ENCODE measurements around the gene COPS6.

Gene COPS6

DNA sequence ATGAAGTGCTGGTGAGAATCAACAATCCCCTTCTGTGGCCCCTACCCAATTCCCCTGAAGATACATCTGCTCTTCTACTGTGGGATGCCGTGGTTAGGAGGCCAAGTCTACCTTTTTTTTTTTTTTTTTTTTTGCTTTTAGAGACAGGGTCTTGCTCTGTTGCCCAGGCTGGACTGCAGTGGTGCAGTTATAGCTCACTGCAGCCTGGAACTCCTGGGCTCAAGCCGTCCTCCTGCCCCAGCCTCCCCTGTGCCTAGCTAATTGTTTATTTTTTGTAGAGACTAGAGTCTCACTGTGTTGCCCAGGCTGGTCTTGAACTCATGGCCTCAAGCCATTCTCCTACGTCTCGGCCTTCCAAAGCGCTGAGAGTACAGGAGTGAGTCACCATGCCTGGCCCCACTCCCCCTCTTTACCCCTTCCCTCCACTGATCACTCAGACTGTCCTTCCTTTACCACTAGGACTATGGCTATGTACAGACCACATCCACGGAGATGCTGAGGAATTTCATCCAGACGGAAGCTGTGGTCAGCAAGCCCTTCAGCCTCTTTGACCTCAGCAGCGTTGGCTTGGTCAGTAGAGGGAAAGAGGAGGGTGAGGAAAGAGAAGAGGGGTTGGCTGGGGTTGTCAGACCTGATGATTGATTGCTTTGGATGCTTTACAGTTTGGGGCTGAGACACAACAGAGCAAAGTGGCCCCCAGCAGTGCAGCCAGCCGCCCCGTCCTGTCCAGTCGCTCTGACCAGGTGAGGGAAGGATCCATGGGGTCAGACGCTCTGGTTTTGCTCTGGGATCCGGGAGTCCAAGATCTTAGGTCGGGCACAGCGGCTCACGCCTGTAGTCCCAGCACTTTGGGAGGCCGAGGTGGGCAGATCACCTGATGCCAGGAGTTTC lies 14.4 kb downstream of the COPS6 start:
- DNase-seq = peak; percentile 99

DNA sequence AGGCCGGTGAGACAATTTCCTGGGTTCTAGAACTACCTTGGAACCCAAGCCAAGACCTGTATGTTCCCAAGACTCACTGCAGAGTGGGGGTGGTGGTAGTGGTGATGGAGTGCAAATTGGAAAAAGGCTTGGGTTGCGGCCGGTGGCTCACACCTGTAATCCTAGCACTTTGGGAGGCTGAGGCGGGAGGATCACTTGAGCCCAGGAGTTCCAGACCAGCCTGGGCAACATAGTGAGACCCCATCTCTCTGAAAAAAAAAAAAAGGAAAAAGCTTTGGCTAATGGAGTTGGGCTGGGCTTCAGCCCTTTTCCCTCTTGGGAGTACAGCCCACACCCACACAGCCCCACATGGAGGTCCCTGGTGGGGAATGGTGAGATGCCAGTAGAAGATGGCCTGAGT lies 16.8 kb downstream of the COPS6 start:
- DNase-seq = no peak

DNA sequence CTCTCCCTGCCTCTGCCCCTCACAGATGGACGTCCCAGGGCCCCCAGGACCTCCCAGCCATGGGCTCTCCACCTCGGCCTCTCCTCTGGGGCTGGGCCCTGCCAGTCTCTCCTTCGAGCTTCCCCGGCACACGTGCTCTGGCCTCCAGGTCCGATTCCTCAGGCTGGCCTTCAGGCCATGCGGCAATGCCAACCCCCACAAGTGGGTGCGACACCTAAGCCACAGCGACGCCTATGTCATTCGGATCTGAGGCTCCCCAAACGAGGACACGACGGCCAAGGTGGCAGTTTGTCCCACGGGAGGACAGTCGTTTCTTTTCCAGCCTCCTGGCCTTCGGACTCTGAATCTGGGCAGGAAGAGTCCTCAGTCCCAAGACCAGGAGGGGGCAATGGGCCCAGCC lies 17.9 kb downstream of the COPS6 start:
- no peak for DNase-seq

DNA sequence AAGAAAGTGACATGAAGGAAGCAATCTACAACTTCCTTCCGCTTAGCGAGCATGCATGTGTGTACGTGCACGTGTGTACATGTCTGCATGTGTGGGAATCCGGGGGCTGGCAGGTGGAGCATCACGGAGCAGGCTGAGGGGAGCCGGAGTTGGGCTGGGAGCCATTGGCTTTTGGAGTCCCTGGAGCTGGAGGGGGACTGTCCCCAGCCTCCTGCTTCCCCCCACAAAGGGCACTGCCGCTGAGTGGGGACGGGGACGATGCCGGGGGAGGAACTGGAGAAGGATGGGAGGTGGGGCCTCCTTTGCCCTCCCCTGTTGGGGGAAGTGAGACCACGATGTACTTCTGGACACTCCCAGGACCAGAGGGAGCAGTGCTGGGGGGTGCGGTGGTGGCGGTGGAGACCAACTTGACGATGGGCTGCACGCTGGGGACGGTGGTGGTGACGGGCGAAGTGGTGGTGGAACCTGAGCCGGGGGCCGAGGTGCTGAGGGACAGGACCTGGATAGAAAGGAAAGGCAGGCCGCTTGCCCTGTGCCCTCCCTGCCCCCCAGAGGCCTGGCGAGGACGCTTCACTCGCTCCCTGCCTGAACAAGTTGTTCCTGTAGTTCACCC lies 18.5 kb downstream of the COPS6 start:
- no peak for DNase-seq

DNA sequence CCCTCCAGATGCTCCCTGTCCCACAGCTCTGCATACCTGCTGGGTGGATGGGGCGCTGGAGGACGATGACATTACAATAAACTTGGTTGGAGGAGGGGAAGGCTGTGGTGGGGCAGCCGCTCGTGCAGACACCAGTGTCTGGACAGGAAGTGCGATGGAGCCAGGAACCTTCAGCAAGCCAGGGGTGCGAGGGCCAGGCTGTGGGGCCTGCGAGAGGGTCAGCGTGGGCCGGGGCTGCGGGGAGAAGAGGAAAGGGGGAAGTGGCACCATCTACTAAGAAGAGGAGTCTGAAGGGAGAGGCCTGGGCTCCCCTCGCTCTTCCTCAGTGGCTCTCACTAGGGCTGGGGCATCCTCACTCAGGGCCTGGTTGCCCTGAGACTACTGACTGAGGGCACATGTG lies 19.1 kb downstream of the COPS6 start:
- no peak for DNase-seq

DNA sequence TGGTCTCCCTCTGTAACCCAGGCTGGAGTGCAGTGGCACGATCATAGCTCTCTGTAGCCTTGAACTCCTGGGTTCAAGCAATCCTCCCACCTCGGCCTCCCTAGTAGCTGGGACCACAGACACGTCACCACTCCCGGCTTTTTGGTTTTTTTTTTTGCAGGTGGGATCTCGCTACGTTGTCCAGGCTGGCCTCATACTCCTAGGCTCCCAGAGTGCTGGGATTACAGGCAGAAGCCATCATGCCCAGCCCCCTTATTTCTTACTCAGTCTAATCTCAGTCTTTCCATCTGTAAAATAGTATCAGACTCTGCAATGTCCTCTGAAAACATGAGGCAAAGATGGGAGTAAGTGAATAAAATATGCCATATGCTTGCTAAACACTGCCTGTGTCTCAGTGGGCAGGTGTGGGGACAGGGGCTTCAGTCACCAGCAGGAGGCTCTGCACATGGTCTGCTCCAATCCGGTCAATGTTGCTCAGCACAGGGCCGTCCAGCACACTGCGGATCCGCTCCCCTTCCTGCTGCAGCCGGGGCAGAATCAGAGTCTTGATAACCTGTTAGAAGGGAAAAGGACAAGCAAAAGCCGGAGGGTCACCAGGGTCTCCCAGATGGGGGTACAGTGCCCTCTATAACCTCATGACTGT lies 20.9 kb downstream of the COPS6 start:
- no peak for DNase-seq

DNA sequence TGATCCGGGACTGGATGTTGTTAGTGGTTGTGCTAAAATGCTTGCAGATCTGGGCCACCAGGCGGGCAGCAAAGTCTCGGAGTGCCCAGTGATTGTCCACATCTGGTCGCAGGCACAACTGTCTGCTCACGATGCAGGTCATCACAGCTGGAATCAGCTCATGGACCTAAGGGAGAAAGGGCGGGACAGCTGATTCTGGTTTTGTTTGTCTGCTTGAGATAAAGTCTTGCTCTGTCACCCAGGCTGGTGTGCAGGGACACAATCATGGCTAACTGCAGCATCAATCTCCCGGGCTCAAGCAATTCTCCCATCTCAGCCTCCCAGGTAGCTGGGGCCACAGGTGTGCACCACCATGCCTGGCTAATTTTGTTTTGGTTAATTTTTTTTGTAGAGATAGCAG lies 22.4 kb downstream of the COPS6 start:
- no peak for DNase-seq

DNA sequence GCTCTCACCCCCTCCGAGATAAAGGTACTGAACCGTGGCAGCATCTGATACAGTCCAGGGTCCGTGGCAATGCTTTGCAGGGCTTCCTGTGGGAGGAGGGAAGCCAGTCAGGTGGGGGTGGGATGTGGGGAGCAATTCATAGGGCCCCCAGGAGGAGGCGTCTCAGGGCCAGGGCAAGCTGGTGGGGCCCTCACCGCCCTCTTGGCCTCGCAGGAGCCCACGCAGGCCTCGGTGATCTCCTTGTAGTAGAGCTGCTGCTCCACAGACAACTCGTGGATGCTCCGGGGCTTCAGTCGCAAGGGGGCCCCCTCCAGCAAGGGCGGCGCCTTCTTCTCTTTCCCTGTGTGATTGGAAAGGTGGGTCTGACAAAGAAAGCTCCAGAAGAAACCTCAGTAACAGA lies 23.1 kb downstream of the COPS6 start:
- DNase-seq = no peak

DNA sequence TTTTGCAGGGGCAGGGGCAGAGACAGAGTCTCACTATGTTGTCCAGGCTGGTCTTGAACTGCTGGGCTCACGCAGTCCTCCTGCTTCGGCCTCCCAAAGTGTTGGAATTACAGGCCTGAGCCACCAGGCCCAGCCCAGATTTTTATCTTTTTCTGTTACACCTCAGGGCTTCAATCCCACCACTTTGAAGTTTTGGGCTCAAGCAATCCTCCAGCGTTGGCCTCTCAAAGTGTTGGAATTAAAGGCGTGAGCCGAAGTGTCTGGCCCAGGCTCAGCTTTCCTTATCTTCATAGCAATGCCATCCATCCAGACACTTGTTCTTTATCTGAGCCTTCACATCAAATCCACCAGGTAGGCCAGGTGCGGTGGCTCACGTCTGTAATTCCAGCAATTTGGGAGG lies 26.3 kb downstream of the COPS6 start:
- no peak for DNase-seq

DNA sequence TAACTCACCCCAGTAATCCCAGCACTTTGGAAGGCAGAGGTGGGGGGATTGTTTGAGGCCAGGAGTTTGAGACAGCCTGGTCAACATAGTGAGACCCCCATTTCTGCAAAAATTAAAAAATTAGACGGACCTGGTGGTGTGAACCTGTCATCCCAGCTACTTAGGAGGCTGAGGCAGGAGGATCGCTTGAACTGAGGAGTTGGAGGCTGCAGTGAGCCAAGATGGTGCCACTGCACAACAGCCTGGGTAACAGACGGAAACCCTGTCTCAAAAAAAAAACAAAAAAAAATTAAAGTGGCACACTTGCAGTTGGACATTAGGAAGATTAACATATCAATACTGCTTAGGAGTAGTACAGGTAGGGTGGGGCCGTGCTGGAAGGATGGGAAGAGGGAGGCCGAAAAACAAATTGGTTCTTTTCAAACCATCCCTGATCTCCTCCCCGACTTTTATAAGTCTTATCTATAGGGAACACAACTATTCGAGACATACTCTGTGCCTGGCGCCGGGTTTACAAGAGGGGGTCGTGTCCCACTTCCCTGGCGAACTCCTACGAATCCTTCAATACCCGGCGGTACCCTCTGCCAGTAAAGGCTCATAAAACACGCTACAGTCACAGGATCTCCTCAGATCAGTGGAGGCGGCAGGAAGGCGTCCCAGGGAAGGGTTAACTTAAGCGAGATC lies 29.8 kb downstream of the COPS6 start:
- no peak for DNase-seq

DNA sequence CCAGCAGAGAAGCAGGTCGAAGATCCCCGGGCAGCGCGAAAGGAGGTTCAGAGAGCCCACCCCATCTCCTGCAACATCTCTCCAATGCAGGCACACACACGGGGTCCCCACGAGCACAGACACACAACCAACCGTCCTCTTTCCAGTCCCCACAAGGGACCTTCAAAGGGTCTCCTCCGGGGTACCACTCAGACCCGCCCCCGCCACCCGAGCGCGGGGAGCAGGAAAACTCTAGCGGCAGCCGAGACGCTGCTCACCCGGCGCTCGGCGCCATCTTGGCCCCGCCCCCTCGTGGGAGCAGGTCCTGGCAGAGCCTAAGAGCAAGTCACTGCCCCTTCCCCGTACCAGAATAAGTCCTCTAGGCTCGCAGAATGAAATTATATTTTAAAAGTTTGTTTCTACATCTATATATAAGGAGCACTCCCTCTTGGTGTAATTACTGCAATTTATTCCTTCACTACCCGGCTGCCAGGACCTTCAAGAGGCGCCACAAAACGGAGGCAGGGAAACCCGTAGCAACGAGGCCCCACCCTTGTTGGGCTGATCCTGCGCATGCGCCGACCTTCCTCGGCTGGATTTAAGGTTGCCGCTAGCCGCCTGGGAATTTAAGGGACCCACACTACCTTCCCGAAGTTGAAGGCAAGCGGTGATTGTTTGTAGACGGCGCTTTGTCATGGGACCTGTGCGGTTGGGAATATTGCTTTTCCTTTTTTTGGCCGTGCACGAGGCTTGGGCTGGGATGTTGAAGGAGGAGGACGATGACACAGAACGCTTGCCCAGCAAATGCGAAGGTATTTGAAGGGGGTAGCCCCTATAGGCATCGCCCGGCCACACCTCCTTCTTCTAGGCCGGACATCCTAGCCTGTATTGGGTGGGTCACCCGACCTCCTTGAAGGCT lies 30.6 kb downstream of the COPS6 start, which contains the start of the genes CNPY4 and TAF6:
TSS of gene CNPY4 (plus strand) at position 563 of the 898 bp plus-strand sequence. CDS start at position 674, 111 bp downstream.
TSS of gene TAF6 (minus strand) at position 287 of the 898 bp plus-strand sequence. CDS start 5,149 bp downstream, outside the sequence.
- DNase-seq = peak; percentile 94

DNA sequence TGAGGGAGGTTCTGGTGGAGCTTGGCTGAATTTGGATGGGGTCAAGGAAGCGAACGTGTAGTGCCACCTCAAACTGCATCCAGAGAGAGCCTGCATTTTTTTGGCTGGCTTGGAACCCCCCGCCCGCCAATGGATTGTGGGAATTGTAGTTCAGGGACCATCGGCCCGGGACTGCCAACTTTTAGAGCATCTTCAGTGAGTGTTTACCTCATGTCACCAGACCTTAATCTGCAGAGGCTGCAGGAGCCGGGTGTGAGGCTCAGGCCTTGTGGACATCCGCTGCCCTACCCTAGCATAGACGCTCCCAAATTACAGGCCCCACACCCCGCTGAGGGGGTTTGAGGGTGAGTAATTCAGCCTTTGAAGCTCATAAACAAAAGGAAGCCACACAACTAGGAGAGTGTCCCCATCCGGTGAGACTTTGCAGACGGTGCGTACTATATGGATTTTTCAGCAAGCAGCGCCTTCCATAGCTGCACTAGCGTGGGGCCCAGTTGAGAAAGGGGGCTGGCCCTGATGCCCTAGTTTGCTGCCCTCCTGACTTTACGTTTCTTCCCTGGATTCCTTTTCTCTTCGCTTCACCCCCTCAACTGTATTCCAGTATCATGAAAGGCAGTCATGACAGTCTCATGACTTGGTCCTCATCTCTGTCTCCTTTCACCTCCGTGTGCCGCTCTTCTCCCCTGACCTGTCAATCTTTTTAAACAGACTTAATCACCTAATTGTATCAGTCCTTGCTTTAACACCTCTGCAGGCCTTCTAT lies 31.4 kb downstream of the COPS6 start:
- peak; percentile 72 for DNase-seq

DNA sequence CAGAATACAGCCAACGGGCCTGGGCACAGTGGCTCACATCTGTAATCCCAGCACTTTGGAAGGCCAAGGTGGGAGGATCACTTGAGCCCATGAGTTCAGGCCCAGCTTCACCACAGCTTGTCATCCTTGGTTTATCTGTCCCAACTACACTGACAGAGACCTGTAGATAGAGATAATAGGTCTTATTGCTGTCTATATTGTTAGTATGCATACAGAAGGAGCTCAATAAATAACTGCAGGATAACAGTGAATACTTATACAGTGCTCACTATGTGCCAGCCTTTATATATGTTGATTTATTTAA lies 31.9 kb downstream of the COPS6 start:
- DNase-seq = no peak

DNA sequence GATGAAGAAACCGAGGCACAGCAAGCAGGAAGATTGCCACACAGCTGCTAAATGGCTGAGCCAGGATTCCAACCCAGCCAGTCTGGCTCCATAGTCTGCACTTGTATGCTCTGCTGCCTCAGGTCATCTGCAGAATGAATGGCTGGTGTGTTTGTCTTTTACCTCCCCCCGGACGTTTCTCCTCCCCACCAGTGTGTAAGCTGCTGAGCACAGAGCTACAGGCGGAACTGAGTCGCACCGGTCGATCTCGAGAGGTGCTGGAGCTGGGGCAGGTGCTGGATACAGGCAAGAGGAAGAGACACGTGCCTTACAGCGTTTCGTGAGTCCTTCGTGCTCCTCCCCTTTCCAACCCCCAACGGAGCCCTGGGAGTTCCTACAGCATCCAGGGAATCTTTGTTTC lies 33.3 kb downstream of the COPS6 start:
- no peak for DNase-seq

DNA sequence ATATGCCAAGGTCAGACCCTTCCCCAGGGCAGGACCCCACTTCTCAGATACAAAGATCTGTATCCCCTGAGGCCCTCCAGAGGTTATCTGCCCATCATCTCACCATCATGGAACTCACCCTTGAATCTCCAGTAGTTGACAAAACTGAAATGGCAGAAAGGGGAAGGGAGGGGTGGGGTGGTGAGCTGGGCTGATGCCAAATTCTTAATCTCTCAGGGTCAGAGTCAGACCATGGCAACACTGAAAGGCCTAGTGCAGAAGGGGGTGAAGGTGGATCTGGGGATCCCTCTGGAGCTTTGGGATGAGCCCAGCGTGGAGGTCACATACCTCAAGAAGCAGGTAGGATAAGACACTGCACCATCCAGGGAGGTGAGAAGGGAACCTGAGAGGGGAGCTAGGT lies 33.8 kb downstream of the COPS6 start:
- no peak for DNase-seq

DNA sequence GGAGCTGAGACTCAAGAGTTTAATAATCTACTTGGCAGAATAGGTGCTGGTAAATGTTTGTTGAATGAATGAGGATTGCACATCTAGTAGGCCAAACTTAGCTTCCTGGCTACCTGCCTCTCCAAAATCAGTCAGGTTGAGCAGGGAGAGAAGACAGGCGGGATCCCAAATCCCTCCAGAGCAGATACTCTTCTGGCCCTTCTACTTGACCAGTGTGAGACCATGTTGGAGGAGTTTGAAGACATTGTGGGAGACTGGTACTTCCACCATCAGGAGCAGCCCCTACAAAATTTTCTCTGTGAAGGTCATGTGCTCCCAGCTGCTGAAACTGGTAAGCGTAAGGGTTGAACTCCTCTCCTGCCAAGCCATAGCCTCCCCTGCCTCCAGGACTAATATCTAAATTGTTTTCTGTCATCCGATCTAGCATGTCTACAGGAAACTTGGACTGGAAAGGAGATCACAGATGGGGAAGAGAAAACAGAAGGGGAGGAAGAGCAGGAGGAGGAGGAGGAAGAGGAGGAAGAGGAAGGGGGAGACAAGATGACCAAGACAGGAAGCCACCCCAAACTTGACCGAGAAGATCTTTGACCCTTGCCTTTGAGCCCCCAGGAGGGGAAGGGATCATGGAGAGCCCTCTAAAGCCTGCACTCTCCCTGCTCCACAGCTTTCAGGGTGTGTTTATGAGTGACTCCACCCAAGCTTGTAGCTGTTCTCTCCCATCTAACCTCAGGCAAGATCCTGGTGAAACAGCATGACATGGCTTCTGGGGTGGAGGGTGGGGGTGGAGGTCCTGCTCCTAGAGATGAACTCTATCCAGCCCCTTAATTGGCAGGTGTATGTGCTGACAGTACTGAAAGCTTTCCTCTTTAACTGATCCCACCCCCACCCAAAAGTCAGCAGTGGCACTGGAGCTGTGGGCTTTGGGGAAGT lies 35.8 kb downstream of the COPS6 start:
- no peak for DNase-seq

DNA sequence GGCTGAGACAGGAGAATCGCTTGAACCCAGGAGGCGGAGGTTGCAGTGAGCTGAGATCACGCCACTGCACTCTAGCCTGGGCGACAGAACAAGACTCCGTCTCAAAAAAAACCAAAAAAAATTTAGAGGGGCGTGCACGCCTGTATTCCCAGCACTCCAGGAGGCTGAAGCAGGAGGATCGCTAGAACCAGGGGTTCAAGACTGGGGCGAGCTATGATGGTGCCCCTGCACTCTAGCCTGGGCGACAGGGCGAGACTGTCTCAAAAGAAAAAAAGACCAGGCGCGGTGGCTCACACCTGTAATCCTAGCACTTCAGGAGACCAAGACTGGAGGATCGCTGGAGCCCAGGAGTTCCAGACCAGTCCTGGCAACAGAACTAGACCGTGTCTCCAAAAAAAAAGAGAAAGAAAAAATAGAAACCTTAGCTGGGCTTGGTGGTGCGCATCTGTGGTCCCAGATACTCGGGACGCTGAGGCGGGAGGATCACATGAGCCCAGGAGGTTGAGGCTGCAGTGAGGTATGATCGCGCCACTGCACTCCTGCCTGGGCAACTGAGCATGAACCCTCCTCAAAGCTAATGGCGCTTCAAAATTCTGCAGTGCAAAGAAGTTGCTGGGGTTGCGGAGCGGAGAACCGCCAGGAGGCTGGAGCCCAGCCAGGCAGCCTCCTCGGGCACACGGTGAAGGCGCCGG lies 37.6 kb downstream of the COPS6 start:
- DNase-seq = no peak

DNA sequence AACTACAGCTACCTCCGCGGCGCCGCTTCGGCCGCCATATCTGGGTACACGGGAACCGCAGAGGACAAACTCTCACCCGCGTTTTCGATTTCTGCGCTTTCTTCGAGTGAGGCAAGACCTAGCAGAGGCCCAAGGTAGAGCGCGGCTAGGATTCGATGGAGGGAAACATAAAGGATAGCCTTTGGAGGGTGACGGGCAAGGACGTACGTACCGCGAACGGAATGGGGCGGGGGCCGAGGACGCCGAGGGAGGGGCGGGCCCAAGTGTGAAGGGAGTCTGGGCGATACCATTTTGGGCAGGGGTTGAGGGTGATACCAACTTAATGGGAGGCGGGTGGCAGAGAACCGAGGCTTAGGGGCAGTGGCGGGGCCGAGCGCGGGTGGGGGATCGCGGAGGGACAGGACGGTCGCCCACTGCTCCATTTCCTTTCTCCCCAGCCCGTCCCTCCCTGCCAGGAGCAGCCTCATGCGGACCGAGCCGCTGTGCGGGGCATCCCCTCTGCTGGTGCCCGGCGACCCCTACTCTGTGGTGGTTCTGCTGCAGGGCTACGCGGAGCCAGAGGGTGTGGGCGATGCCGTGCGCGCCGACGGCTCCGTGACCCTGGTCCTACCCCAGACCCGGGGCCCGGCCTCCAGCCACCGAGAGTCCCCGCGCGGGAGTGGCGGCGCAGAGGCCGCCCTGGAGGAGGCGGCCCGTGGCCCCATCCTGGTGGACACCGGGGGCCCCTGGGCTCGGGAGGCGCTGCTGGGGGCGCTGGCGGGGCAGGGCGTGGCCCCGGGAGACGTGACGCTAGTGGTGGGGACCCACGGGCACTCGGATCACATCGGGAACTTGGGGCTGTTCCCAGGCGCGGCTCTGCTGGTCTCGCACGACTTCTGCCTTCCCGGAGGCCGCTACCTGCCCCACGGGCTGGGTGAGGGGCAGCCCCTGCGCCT lies 38.4 kb downstream of the COPS6 start, which contains the start of gene MBLAC1:
TSS of gene MBLAC1 (plus strand) at position 37 of the 935 bp plus-strand sequence. CDS start at position 466, 429 bp downstream.
- DNase-seq = peak; percentile 87
